Mammary epithelial cell (primary cell): ENCODE data around the gene GABRG3.

ENCODE experiments used
- EZH2 ChIP-seq: IDR thresholded peaks from 2 replicates; pipeline ENCODE4 v1.6.1; 2012; ENCODE audit warnings: low read length, inconsistent platforms, borderline replicate concordance
- TF ChIP-seq, protein P1 (sequence below), 2 donors: IDR thresholded peaks in 1 of 2; conservative IDR thresholded peaks in 1 of 2; 2 replicates each; pipeline ENCODE4 v1.5.1; 2011 to 2012; ENCODE audit warnings: inconsistent platforms in 2 of 2, low read length in 2 of 2, mild to moderate bottlenecking in 2 of 2, control low read depth in 1 of 2, low read depth in 1 of 2; ENCODE audit not compliant: insufficient read depth in 1 of 2; ENCODE audit errors: extremely low read depth in 1 of 2

DNA sequence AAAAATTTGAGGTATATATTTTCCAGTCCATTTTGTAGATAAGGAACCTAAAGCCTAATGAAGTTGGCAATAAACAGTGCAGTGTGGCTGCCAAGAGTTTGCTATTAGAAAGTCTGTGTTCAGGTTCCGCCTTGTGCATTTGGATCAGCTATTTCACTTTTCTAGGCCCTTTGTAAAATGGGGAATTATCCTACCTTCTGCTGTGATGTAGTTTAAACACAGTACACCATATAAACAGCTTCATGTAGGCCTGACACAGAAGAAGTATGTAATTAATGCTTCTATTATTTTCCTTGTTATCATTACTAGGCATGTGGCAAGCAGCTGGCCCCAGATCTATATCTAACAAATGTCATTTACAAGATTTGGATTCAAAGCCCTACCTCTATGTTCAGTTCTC lies 456.3 kb downstream of the GABRG3 start:
- TF ChIP-seq, protein P1, sequence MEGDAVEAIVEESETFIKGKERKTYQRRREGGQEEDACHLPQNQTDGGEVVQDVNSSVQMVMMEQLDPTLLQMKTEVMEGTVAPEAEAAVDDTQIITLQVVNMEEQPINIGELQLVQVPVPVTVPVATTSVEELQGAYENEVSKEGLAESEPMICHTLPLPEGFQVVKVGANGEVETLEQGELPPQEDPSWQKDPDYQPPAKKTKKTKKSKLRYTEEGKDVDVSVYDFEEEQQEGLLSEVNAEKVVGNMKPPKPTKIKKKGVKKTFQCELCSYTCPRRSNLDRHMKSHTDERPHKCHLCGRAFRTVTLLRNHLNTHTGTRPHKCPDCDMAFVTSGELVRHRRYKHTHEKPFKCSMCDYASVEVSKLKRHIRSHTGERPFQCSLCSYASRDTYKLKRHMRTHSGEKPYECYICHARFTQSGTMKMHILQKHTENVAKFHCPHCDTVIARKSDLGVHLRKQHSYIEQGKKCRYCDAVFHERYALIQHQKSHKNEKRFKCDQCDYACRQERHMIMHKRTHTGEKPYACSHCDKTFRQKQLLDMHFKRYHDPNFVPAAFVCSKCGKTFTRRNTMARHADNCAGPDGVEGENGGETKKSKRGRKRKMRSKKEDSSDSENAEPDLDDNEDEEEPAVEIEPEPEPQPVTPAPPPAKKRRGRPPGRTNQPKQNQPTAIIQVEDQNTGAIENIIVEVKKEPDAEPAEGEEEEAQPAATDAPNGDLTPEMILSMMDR (conservative IDR thresholded peaks at IDR 0.05 in 1 of 2, IDR thresholded peaks at IDR 0.05 in 1 of 2; ENCODE audit: extremely low read depth in 1 of 2, insufficient read depth in 1 of 2, low read depth in 1 of 2, low read length in 2 of 2) = no peak
- TF ChIP-seq EZH2 = no peak
